PFSK-1 (cell line): ENCODE results near the gene ST8SIA4.

ENCODE experiments used
- FOXP2 ChIP-seq: optimal IDR thresholded peaks from 2 replicates; pipeline ENCODE3; 2011; ENCODE audit warnings: borderline replicate concordance, control low read depth, inconsistent platforms; ENCODE audit not compliant: insufficient read depth; ENCODE audit errors: extremely low read length, extremely low read depth
- POLR2AphosphoS5 ChIP-seq: IDR thresholded peaks from 2 replicates; pipeline ENCODE4 v1.6.1; 2012; ENCODE audit warnings: low read depth, mild to moderate bottlenecking, control low read depth, low read length, moderate library complexity
- SIN3A ChIP-seq: IDR thresholded peaks from 2 replicates; pipeline ENCODE4 v1.6.1; 2012; ENCODE audit warnings: mild to moderate bottlenecking, low read length, moderate library complexity, borderline replicate concordance; ENCODE audit not compliant: insufficient read depth
- TF ChIP-seq, protein P1 (sequence below), 2 experiments: IDR thresholded peaks; 2 replicates each; pipeline versions ENCODE4 v1.6.1 to v1.8.0; 2011 to 2012; ENCODE audit warnings: low read depth in 2 of 2, low read length in 2 of 2, control low read depth in 1 of 2, inconsistent platforms in 1 of 2, mild to moderate bottlenecking in 1 of 2, moderate library complexity in 1 of 2; ENCODE audit not compliant: insufficient read depth in 1 of 2

DNA sequence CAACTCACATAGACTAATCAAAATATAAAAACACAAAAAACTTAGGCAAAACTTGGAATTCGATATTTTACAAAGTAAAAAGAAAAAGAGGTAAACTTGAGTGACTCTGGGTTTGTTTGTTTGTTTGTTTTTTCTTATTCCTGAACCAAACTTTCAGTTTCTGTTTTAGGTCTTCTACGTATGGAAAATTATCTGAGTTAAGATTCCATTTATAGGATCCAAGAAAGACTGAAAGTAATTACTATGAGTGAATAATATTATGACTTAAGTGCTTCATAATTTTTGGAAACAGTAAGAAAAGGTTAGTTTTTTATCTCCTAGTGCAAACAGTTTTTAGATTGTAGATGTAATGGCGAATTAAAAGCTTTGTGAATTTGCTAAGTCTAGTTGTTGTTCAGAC, 13.2 kb downstream of the ST8SIA4 start:
- TF ChIP-seq SIN3A (no peak), POLR2AphosphoS5 (no peak), FOXP2 (no peak)
- TF ChIP-seq, protein P1, sequence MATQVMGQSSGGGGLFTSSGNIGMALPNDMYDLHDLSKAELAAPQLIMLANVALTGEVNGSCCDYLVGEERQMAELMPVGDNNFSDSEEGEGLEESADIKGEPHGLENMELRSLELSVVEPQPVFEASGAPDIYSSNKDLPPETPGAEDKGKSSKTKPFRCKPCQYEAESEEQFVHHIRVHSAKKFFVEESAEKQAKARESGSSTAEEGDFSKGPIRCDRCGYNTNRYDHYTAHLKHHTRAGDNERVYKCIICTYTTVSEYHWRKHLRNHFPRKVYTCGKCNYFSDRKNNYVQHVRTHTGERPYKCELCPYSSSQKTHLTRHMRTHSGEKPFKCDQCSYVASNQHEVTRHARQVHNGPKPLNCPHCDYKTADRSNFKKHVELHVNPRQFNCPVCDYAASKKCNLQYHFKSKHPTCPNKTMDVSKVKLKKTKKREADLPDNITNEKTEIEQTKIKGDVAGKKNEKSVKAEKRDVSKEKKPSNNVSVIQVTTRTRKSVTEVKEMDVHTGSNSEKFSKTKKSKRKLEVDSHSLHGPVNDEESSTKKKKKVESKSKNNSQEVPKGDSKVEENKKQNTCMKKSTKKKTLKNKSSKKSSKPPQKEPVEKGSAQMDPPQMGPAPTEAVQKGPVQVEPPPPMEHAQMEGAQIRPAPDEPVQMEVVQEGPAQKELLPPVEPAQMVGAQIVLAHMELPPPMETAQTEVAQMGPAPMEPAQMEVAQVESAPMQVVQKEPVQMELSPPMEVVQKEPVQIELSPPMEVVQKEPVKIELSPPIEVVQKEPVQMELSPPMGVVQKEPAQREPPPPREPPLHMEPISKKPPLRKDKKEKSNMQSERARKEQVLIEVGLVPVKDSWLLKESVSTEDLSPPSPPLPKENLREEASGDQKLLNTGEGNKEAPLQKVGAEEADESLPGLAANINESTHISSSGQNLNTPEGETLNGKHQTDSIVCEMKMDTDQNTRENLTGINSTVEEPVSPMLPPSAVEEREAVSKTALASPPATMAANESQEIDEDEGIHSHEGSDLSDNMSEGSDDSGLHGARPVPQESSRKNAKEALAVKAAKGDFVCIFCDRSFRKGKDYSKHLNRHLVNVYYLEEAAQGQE (IDR thresholded peaks at IDR 0.05; ENCODE audit: insufficient read depth in 1 of 2, low read depth in 2 of 2, low read length in 2 of 2), result no peak
